H1 (cell line): ENCODE measurements around the gene HTR1D. TPM values are rescaled to one million over a fixed set of nuclear protein-coding genes. Genes with fewer than 3 reads are reported as not detected.

Experiments
- CTCF ChIA-PET: fragments of 300-600 bp; sonication (Branson Sonifier 250); formaldehyde crosslinking; loops from one replicate; lab custom pipeline; 2021; ENCODE audit not compliant: partially characterized antibody; lab: Charles Lee
- POLR2A ChIA-PET: fragments of 300-600 bp; sonication (Branson Sonifier 250); formaldehyde crosslinking; loops from one replicate; lab custom pipeline; 2021; ENCODE audit warnings: inconsistent platforms; ENCODE audit not compliant: partially characterized antibody; lab: Charles Lee
- DNase-seq, 2 experiments: peaks; one replicate each; pipeline versions ENCODE4 v3.0.0 to v3.0.0-alpha.2; 2010 to 2022; ENCODE audit warnings: low spot score in 2 of 2, low read depth in 1 of 2, mixed read lengths in 1 of 2
- FAIRE-seq: peaks from 2 replicates; lab custom pipeline; 2011; peaks lifted over from hg19 to GRCh38; lab: Jason Lieb, UNC
- H2AFZ ChIP-seq: 2 replicates; pipeline ENCODE4 v1.8.1; 2012; ENCODE audit warnings: low read length, inconsistent platforms
- H2AK5ac ChIP-seq: 2 replicates; pipeline ENCODE4 v1.6.1; 2013; ENCODE audit warnings: low read depth, low read length
- H2BK120ac ChIP-seq: replicated peaks from 2 replicates; pipeline ENCODE3; 2013; ENCODE audit warnings: low read depth, low read length, inconsistent platforms
- H2BK12ac ChIP-seq: 2 replicates; pipeline ENCODE4 v1.6.1; 2013; ENCODE audit warnings: low read depth, low read length
- H2BK15ac ChIP-seq: 2 replicates; pipeline ENCODE4 v1.6.1; 2013; ENCODE audit warnings: low read length
- H2BK20ac ChIP-seq: 2 replicates; pipeline ENCODE4 v1.6.1; 2013; ENCODE audit warnings: low read length
- H2BK5ac ChIP-seq: 2 replicates; pipeline ENCODE4 v1.6.1; 2013; ENCODE audit warnings: low read depth, low read length
- H3K14ac ChIP-seq: 2 replicates; pipeline ENCODE4 v1.6.1; 2013; ENCODE audit warnings: inconsistent platforms; ENCODE audit not compliant: insufficient read length
- H3K18ac ChIP-seq: 2 replicates; pipeline ENCODE4 v1.6.1; 2013; ENCODE audit warnings: low read length; ENCODE audit errors: extremely low read depth
- H3K23ac ChIP-seq: 2 replicates; pipeline ENCODE4 v1.6.1; 2013; ENCODE audit warnings: inconsistent platforms; ENCODE audit not compliant: insufficient read length
- H3K23me2 ChIP-seq: 2 replicates; pipeline ENCODE4 v1.6.1; 2013; ENCODE audit warnings: low read depth, low read length
- H3K27ac ChIP-seq: 2 replicates; pipeline ENCODE4 v1.6.1; 2011; ENCODE audit warnings: low read depth, low read length, inconsistent platforms
- H3K27me3 ChIP-seq, 4 experiments: replicated peaks in 1 of 4; 1 replicate in 1 of 4; 2 replicates in 3 of 4; pipeline versions ENCODE4 v1.6.1 to v1.8.1; 2011 to 2013; ENCODE audit warnings: low read length in 3 of 4, mild to moderate bottlenecking in 3 of 4, inconsistent platforms in 2 of 4, mixed read lengths in 2 of 4, moderate library complexity in 1 of 4; ENCODE audit not compliant: control insufficient read depth in 3 of 4, insufficient read depth in 3 of 4; ENCODE audit errors: extremely low read depth in 1 of 4
- H3K36me3 ChIP-seq, 4 experiments: 2 replicates each; pipeline versions ENCODE4 v1.6.1 to v1.8.1; 2011 to 2013; ENCODE audit warnings: mild to moderate bottlenecking in 4 of 4, low read length in 3 of 4, moderate library complexity in 2 of 4, control low read depth in 1 of 4, inconsistent platforms in 1 of 4; ENCODE audit not compliant: insufficient read depth in 4 of 4, control insufficient read depth in 2 of 4
- H3K4ac ChIP-seq: replicated peaks from 2 replicates; pipeline ENCODE3; 2013; ENCODE audit warnings: low read length, low read depth, mixed read lengths, inconsistent platforms; ENCODE audit not compliant: insufficient read length
- H3K4me1 ChIP-seq, 4 experiments: replicated peaks in 1 of 4; 1 replicate in 1 of 4; 2 replicates in 3 of 4; pipeline versions ENCODE4 v1.6.1 to v1.8.1; 2011 to 2013; ENCODE audit warnings: low read length in 3 of 4, inconsistent platforms in 2 of 4, mixed read lengths in 1 of 4; ENCODE audit not compliant: insufficient read depth in 4 of 4, control insufficient read depth in 3 of 4
- H3K4me2 ChIP-seq, 2 experiments: 2 replicates each; pipeline versions ENCODE4 v1.6.1 to v1.8.1; 2011 to 2013; ENCODE audit warnings: low read depth in 2 of 2, low read length in 2 of 2, control low read depth in 1 of 2, inconsistent platforms in 1 of 2, mild to moderate bottlenecking in 1 of 2; ENCODE audit not compliant: insufficient read depth in 1 of 2
- H3K4me3 ChIP-seq, 4 experiments: fragments of 200-600, 300-600 bp in 1 of 4; sonication (generic), shearing (Covaris generic), sonication (Bioruptor Twin) in 1 of 4; 2 replicates each; pipeline versions ENCODE4 v1.5.1 to v1.8.1; 2011 to 2016; ENCODE audit warnings: low read length in 4 of 4, low read depth in 3 of 4, control low read depth in 2 of 4, inconsistent platforms in 2 of 4, mild to moderate bottlenecking in 2 of 4, mixed read lengths in 1 of 4, moderate library complexity in 1 of 4; ENCODE audit not compliant: insufficient read depth in 2 of 4; ENCODE audit errors: extremely low read depth in 1 of 4
- H3K56ac ChIP-seq: replicated peaks from 2 replicates; pipeline ENCODE3; 2013; ENCODE audit warnings: low read depth, mild to moderate bottlenecking, mixed read lengths, low read length, inconsistent platforms; ENCODE audit not compliant: insufficient read length
- H3K79me1 ChIP-seq: 2 replicates; pipeline ENCODE4 v1.6.1; 2013; ENCODE audit warnings: low read depth, low read length, control low read depth
- H3K79me2 ChIP-seq, 2 experiments: 2 replicates each; pipeline versions ENCODE4 v1.6.1 to v1.8.1; 2012 to 2013; ENCODE audit warnings: low read length in 2 of 2, mild to moderate bottlenecking in 2 of 2, inconsistent platforms in 1 of 2; ENCODE audit not compliant: insufficient read depth in 2 of 2, control insufficient read depth in 1 of 2
- H3K9ac ChIP-seq, 4 experiments: replicated peaks in 1 of 4; 1 replicate in 1 of 4; 2 replicates in 3 of 4; pipeline versions ENCODE4 v1.6.1 to v1.8.1; 2011 to 2013; ENCODE audit warnings: low read depth in 3 of 4, low read length in 3 of 4, control low read depth in 2 of 4, mild to moderate bottlenecking in 2 of 4, moderate library complexity in 2 of 4, inconsistent platforms in 1 of 4; ENCODE audit errors: extremely low read depth in 1 of 4
- H3K9me3 ChIP-seq, 2 experiments: 2 replicates each; pipeline versions ENCODE4 v1.6.1 to v1.8.1; 2012 to 2013; ENCODE audit warnings: mild to moderate bottlenecking in 2 of 2, moderate library complexity in 2 of 2, control low read depth in 1 of 2, inconsistent platforms in 1 of 2, low read depth in 1 of 2, low read length in 1 of 2, mixed read lengths in 1 of 2; ENCODE audit not compliant: insufficient read depth in 2 of 2
- H4K20me1 ChIP-seq, 2 experiments: replicated peaks in 1 of 2; 2 replicates each; pipeline versions ENCODE3 to v1.8.1; 2011 to 2013; ENCODE audit warnings: inconsistent platforms in 2 of 2, low read length in 2 of 2, mild to moderate bottlenecking in 1 of 2; ENCODE audit not compliant: insufficient read depth in 2 of 2, control insufficient read depth in 1 of 2
- H4K5ac ChIP-seq: 2 replicates; pipeline ENCODE4 v1.6.1; 2013; ENCODE audit warnings: low read length, low read depth, mixed read lengths, inconsistent platforms; ENCODE audit not compliant: insufficient read length
- H4K8ac ChIP-seq: 2 replicates; pipeline ENCODE4 v1.8.0; 2013; ENCODE audit warnings: mild to moderate bottlenecking, moderate library complexity, low read length, inconsistent platforms; ENCODE audit not compliant: insufficient read depth; ENCODE audit errors: extremely low read depth
- H4K91ac ChIP-seq: replicated peaks from 2 replicates; pipeline ENCODE3; 2013; ENCODE audit warnings: low read length, mixed read lengths, inconsistent platforms; ENCODE audit not compliant: insufficient read length
- BCL11A ChIP-seq, 2 experiments: IDR thresholded peaks; one replicate each; pipeline ENCODE4 v1.6.1; 2011; ENCODE audit warnings: low read depth in 2 of 2, low read length in 2 of 2, mild to moderate bottlenecking in 2 of 2
- CHD2 ChIP-seq: IDR thresholded peaks from 2 replicates; pipeline ENCODE4 v1.6.1; 2012; ENCODE audit warnings: low read length, improper control_type of control experiment
- GABPA ChIP-seq: IDR thresholded peaks from 2 replicates; pipeline ENCODE4 v1.6.1; 2011; ENCODE audit warnings: mild to moderate bottlenecking, low read length, moderate library complexity, borderline replicate concordance; ENCODE audit not compliant: insufficient read depth
- HDAC6 ChIP-seq: IDR thresholded peaks from one replicate; pipeline ENCODE4 v1.7.1; 2012; ENCODE audit warnings: low read depth, mild to moderate bottlenecking, inconsistent platforms, low read length, moderate library complexity
- JUND ChIP-seq: IDR thresholded peaks from 2 replicates; pipeline ENCODE4 v1.6.1; 2011; ENCODE audit warnings: mild to moderate bottlenecking, improper control_type of control experiment, low read length
- KDM1A ChIP-seq: fragments of 200-600, 300-600 bp; sonication (generic); IDR thresholded peaks from 2 replicates; pipeline ENCODE4 v1.7.1; 2016; ENCODE audit warnings: mild to moderate bottlenecking, low read length, borderline replicate concordance
- NRF1 ChIP-seq: IDR thresholded peaks from 2 replicates; pipeline ENCODE4 v1.6.1; 2011; ENCODE audit warnings: mild to moderate bottlenecking, low read depth, low read length, improper control_type of control experiment
- POLR2AphosphoS5 ChIP-seq: IDR thresholded peaks from 2 replicates; pipeline ENCODE4 v1.6.1; 2011; ENCODE audit warnings: low read depth, low read length
- RFX5 ChIP-seq: IDR thresholded peaks from 2 replicates; pipeline ENCODE4 v1.6.1; 2011; ENCODE audit warnings: low read depth, low read length, improper control_type of control experiment, borderline replicate concordance
- SAP30 ChIP-seq: fragments of 300-600 bp; sonication (generic); IDR thresholded peaks from 2 replicates; pipeline ENCODE4 v1.7.1; 2012; ENCODE audit warnings: low read length, moderate library complexity, mild to moderate bottlenecking, inconsistent platforms; ENCODE audit not compliant: insufficient read depth, insufficient replicate concordance
- SIN3A ChIP-seq, 2 experiments: IDR thresholded peaks in 1 of 2; conservative IDR thresholded peaks in 1 of 2; 2 replicates each; pipeline ENCODE4 v1.6.1; 2011 to 2012; ENCODE audit warnings: low read length in 2 of 2, improper control_type of control experiment in 1 of 2, low read depth in 1 of 2, mild to moderate bottlenecking in 1 of 2
- SIX5 ChIP-seq: IDR thresholded peaks from 2 replicates; pipeline ENCODE4 v1.6.1; 2011; ENCODE audit warnings: mild to moderate bottlenecking, low read depth, low read length
- SUZ12 ChIP-seq: fragments of 200-600 bp; sonication (generic); IDR thresholded peaks from 2 replicates; pipeline ENCODE4 v1.6.1; 2012; ENCODE audit warnings: mild to moderate bottlenecking, inconsistent platforms, low read length, moderate library complexity, mixed read lengths
- TBP ChIP-seq: IDR thresholded peaks from 2 replicates; pipeline ENCODE4 v1.6.1; 2011; ENCODE audit warnings: low read depth, low read length, improper control_type of control experiment
- WGBS, 2 experiments: shearing (Covaris generic) in 1 of 2; methylation state at CpG; one replicate each; pipeline versions ENCODE4 v1.1.6 to v1.1.7; 2013 to 2015; ENCODE audit warnings: low lambda C conversion rate in 2 of 2, mixed read lengths in 2 of 2, inconsistent platforms in 1 of 2, low coverage in 1 of 2, missing lambda C conversion rate in 1 of 2; ENCODE audit not compliant: insufficient replicate concordance in 2 of 2, insufficient coverage in 1 of 2, insufficient read length in 1 of 2; ENCODE audit errors: extremely low coverage in 1 of 2, missing lambda C conversion rate in 1 of 2; 5-methylcytosine and 5-hydroxymethylcytosine counted together
- polyA plus RNA-seq, 7 experiments: library from polyadenylated mRNA; depleted of rRNA in 3 of 7; stranded (reverse) in 5 of 7; unstranded in 2 of 7; fragments of >200 nt in 5 of 7; fragments of 200-250 nt in 2 of 7; gene quantifications; 1 replicate in 5 of 7; 2 replicates in 1 of 7; 4 replicates in 1 of 7; pipeline versions ENCODE4 v1.2.1 to v1.2.3, GENCODE V29; 2011 to 2013; ENCODE audit warnings: missing spikeins in 2 of 7, mixed read lengths in 2 of 7
- total RNA-seq: library from RNA; stranded (reverse); fragmentation: NEBNext Ultra II Directional; extraction: Animal tissue kit (Norgen Biotek cat#: 25700); gene quantifications from 2 replicates; pipeline ENCODE4 v1.2.1, GENCODE V29; 2021

Gene HTR1D
- total and polyA plus RNA-seq, 2 of the 8 experiments (the other 6 are each of a cell fraction or from before 2014, with no cell fraction given), result 8.8 to 11.5 TPM

DNA sequence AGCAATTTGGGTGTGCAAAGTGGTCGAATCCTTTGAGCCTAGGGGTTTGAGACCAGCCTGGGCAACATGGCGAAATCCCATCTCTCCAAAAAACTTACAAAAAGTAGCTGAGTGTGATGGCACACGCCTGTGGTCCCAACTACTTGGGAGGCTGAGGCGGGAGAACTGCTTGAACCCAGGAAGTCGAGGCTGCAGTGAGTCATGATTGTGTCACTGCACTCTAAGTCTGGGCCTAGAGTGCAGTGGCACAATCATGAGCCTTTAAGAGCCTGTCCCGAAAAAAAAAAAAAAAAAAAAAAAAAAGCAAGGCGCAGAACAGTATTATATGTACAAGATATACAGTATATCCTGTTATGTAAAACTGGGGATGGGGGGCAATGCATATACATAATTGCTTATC is 25.1 kb upstream of the HTR1D start:
- POLR2A ChIA-PET, result interaction anchor here (1.0 kb wide), 1 partner anchor 21 kb away, joined by 3 read pairs; no protein-coding TSS in a partner anchor
- 94% methylated on average over 6 of the region's 7 CpGs; no CpG with 5 or more reads in 1 of the 2 experiments for WGBS, 2 experiments
- H3K4ac ChIP-seq, result no peak overlapping the region
- no peak for TF ChIP-seq BCL11A (IDR thresholded peaks at IDR 0.05; ENCODE audit: low read depth in 2 of 2, low read length in 2 of 2)
- TF ChIP-seq RFX5, result no peak
- TF ChIP-seq SUZ12, result no peak
- no peak for TF ChIP-seq CHD2
- TF ChIP-seq SIX5, result no peak
- no peak for TF ChIP-seq SIN3A (conservative IDR thresholded peaks at IDR 0.05 in 1 of 2, IDR thresholded peaks at IDR 0.05 in 1 of 2; ENCODE audit: low read depth in 1 of 2, low read length in 2 of 2)
- no peak for TF ChIP-seq NRF1
- no peak for TF ChIP-seq POLR2AphosphoS5
- no peak for TF ChIP-seq JUND
- no peak for TF ChIP-seq SAP30
- TF ChIP-seq TBP, result no peak
- TF ChIP-seq GABPA, result no peak
- TF ChIP-seq KDM1A, result no peak
- TF ChIP-seq HDAC6, result no peak

More for the DNA sequence above, 25.1 kb upstream of the HTR1D start:
- Histone ChIP-seq H2BK12ac (no peak overlapping the region), H4K5ac (no peak overlapping the region), H2BK15ac (no peak overlapping the region), H3K9me3 (no peaks in the 10 kb centered on the region), H4K91ac (no peak overlapping the region), H2AFZ (no peak overlapping the region), H3K56ac (no peak overlapping the region), H3K4me3 (no peak overlapping the region), H3K4me2 (no peak overlapping the region), H2AK5ac (no peak overlapping the region), H3K79me1 (no peaks in the 10 kb centered on the region), H2BK20ac (no peak overlapping the region), H3K23ac (no peak overlapping the region), H4K20me1 (no peaks in the 10 kb centered on the region), H3K23me2 (no peaks in the 10 kb centered on the region), H3K27me3 (no peaks in the 10 kb centered on the region), H3K27ac (no peak overlapping the region), H3K9ac (no peak overlapping the region), H3K4me1 (peaks cover 0 to 2% (median 0%) of the 10 kb centered on the region in 4 experiments; a peak in 1 of 7 replicates), H2BK5ac (no peak overlapping the region), H2BK120ac (no peak overlapping the region), H3K36me3 (no peaks in the 10 kb centered on the region), H3K14ac (no peak overlapping the region), H4K8ac (no peak overlapping the region), H3K79me2 (no peaks in the 10 kb centered on the region), H3K18ac (no peak overlapping the region)
- DNase-seq, result no peak
- CTCF ChIA-PET, result interaction anchor here (0.9 kb wide), 2 partner anchors 13 to 22 kb away, joined by 3 to 6 read pairs; no protein-coding TSS in a partner anchor
- FAIRE-seq, result no peak
